ENCODE data around the gene ANKRD23.
"Not testable (repeated sequence)": the region's sequence is repeated elsewhere in the genome, so short reads cannot be mapped to it uniquely, and the experiment has no call there.

Gene ANKRD23

DNA sequence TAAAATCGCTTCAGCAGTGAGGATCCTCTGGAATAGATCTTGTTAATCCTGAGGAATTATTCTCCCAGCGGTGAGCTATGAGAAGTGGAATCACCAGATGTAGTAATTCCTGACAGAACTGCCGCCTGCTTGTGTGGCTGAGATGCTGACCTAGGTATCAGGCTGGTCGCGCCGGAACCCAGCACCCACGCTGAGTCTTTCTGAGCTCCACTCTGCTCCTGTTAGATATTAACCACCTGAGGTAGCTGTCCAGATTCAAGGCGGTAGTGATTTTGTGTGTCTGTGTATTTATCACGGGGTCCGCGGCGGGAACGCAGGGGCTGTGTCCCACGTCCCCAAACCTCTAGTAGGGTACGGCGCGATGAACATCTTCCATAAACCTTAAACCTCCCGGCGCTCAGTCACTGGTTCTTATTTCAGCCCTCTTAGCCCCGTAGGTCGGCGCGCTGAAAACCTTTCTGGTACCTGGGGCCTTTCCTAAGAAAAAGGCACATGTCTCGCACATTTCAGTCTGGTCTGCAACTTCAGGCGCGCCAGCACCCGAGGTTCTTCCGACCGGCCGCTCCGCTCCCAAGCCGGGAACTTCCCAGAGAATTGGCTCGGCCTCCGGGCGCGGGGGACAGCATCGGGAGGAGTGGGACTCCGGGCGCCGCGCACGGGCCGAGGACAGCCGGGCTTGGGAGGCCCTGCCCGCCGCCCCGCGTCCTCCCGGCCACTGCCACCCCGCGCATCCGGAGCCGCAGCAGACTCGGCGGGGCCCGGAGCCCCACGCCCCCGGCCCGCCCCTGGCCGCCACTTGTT, 28.3 kb downstream of the ANKRD23 start:
- DNase-seq (ENCODE audit: low spot score) = peak; percentile 45

DNA sequence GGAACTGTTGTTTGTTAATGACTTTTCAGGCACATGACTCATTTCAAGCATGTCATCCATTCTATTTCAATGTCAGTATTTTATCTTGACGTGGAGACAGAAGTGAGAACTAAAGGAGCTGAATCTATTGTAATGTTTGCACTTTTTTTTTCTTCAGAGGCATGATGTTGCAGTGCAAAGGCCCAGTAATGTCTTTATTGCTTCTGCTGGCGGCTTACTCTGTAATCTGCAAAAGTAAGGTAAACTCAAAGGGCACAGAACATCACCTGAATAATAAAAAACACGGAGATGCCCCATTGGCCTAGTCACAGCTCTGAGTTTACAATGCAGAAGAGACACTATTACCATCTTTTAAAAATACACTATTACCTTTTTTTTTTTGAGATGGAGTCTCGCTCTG, 30.2 kb downstream of the ANKRD23 start:
- DNase-seq (ENCODE audit: low spot score) = no peak

- DNase-seq (ENCODE audit: low spot score) = peak; percentile 59
These were observed 31.9 kb downstream of the ANKRD23 start for GRCh38 chr2:96811917-96812316.

DNA sequence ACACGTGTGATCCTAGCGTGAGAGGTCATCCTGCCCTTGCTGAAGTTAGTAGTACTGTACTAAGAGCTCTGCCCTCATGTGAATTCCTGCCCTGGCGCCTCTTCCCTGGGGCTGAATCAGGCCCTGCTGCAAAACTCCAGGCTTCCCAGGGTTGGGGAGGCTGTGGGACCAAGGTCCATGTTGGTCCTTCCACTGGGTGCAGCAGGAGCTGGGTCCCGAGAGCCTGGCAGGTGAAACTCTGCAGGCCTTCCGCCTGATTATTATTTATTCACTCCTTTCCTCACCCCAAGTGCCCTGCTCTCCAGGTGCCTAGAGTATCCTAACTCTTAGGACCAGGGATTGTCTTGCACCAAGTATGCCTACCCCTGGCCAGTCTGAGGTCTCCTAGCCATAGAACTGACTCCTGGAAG, 33.0 kb downstream of the ANKRD23 start:
- DNase-seq (ENCODE audit: low spot score) = no peak

GRCh38 chr2:96809951-96810782, 33.7 kb downstream of the ANKRD23 start:
- no peak for DNase-seq (ENCODE audit: low spot score)

- no peak for DNase-seq (ENCODE audit: low spot score)
These were observed 34.5 kb downstream of the ANKRD23 start for GRCh38 chr2:96809216-96809882.

GRCh38 chr2:96808176-96808837, 35.5 kb downstream of the ANKRD23 start:
- no peak for DNase-seq (ENCODE audit: low spot score)

- DNase-seq (ENCODE audit: low spot score) = no peak
These were observed 36.7 kb downstream of the ANKRD23 start for GRCh38 chr2:96807127-96807471.

DNA sequence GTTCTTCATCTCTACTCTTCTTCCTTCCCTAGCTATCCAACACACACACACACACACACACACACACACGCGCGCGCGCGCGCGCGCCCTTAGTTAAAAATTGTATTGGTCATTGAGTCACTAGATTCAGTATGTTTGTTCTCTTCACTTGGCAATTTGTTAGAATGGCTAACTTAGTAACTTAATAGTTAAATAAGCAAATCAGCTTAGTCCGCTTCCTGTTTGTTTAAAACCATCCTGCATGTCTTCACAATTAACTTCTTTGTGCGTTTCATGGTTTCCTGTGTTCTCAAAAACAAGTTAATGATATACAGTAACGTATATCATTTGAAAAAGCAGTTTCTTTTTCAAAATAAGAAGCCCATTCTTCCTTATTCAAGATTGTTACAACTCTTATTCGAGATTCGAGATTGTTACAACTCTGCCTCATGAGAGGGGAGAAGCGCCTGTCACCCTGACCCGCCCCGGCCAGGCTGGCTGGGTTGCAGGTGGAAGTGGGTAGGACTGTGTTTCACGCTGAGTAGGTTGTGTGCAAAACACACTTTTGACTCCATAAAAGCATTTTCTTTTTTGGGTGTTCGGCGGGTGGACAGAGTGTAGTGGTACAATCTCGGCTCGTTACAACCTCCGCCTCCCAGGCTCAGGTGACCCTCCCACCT, 37.2 kb downstream of the ANKRD23 start:
- no peak for DNase-seq (ENCODE audit: low spot score)

DNA sequence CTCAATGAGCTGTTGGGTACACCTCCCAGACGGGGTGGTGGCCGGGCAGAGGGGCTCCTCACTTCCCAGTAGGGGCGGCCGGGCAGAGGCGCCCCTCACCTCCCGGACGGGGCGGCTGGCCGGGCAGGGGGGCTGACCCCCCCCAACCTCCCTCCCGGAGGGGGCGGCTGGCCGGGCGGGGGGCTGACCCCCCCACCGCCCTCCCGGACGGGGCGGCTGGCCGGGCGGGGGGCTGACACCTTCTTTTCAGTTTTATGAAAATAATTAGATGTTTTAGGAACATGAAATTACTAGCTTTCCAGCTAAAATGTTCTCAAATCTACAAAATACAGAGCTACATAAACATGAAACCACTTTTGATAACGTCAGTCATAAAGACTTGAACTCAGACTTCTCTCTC, 37.9 kb downstream of the ANKRD23 start:
- not testable (repeated sequence) for DNase-seq (ENCODE audit: low spot score)

DNA sequence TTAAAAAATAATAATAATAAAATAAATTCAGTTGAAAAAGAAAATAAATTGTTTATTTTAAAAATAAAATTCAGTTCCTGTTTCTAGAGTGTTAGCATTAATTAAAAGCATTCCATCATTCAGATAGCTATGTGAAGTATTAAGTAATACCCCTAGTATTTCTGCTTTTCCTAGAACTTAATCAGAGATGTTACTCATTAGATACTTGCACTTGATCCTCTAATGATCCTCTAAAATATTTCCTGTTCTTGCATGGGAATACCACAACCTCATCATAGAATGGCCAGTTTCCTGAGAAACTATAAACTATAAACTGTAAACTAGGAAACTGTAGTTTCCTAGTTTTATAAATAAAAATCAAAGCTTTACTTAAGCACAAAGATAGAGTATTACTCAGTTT, 38.8 kb downstream of the ANKRD23 start:
- DNase-seq (ENCODE audit: low spot score) = no peak

- no peak for DNase-seq (ENCODE audit: low spot score)
These were observed 41.1 kb downstream of the ANKRD23 start for GRCh38 chr2:96802721-96803120.

DNA sequence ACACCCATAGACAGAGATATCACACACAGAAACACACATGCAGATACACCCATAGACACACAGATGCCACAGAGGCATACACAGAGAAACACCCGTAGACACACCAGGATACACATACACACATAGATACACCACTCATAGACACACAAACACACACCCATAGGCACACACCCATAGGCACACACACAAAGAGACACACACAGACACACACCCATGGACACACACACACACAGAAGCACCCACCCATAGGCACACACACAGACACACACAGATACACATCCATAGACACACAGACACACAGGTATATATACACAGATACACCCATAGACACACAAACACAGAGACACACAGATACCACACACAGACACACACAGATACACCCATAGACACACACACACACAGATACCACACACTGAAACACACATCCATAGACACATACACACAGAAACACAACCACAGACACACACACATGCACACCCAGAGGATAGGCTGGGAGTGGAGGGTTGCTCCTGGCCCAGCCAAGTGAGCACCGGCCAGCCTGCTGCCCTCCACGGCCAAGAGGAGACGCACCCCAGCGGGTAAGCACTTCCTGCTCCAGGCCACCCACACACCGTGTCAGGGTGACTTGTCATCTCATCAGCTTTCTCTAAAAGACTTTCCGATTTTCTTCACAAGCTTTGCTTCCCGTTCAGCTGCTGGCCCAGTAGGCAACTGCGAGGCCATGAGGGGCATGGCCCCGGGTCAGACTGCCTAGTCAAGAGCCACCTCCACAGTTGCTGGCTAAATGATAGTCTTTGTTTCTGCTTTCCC, 41.8 kb downstream of the ANKRD23 start:
- no peak for DNase-seq (ENCODE audit: low spot score)

DNA sequence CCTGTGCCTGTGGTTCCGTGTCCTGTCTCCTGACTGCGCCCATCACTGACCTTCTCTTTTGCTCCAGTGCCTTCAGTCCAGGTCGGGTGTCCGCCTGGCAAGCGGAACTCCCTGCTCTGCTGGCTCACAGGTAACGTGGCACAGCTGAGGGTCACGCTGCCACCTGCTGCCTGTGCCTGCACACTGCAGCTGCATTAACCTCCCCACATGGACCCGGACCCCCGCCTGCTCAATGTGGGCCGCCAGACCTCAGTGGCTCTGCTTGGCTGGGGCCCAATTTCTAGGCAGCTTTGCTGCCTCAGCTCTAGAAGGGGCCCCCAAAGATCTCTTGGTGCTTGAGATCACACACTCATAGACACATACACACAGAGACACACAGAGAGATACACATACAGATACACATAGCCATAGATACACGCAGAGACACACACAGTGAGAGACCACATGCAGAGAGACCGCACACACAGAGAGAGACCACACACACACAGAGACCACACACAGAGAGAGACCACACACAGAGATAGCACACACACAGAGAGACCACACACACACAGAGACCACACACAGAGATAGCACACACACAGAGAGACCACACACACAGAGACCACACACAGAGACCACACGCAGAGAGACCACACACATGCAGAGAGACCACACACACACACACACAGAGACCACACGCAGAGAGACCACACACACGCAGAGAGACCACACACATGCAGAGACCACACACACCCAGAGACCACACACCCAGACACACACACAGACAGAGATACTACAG, 42.6 kb downstream of the ANKRD23 start:
- peak; percentile 84 for DNase-seq (ENCODE audit: low spot score)

DNA sequence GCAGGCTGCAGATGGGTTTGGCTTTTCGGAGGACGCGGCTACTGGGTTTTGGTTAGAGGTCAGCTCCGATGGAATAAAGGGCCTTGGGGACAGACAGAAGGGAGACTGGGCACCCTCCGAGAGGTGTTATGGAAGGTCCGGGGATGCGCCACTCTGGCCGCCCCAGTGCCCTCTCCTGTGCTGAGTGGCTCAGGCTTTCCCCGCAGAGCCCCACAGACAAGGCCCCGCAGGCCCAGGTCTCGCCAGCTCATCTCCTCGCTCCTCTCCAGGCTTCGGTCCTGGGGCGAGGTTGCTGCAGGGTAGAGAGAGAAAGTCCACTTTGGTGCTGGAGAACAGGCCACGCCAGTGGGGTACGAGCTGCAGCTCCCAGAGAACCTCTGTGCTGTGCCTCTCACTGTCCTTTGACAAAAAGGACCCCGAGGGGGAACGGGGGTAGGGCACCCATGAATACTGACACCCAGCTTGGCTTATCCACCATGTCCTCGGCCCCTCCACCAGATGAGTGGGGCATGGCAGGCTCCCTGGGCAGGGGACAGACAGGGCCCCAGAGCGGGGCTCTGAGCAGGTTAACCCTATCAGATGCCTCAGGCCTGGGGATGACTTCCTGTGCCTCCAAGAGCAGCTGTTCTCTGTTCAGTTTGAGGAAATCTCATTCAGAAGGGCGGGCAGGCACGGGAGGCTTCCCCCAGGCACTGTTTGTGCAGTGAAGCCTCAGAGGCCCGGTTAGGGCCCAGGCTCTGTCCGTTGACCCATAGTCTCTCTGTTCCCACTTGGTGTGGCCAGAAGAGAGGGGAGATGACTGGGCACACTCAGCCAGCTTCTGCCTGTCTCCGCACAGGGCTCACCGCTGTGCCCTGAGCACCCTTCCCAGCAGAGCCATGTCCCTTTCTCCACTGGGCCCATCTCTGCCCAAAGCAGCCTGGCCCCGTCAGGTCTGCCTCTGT, 43.5 kb downstream of the ANKRD23 start:
- no peak for DNase-seq (ENCODE audit: low spot score)

DNA sequence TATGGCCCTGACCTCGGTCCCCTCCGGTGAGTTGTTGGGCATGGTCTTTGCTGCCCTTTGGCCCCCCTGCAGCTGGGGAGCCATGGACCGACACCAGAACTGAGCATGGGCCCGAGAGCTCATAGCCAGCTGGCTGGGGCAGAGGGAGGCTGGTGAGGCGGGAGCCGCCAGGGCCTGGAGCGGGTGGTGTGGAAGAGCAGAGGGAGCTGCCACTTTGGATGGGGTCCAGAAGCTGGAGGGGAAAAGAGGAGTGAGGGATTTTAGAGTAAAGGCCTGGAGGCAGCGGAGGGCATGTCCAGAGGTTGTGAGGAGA, 44.2 kb downstream of the ANKRD23 start:
- DNase-seq (ENCODE audit: low spot score) = no peak

DNA sequence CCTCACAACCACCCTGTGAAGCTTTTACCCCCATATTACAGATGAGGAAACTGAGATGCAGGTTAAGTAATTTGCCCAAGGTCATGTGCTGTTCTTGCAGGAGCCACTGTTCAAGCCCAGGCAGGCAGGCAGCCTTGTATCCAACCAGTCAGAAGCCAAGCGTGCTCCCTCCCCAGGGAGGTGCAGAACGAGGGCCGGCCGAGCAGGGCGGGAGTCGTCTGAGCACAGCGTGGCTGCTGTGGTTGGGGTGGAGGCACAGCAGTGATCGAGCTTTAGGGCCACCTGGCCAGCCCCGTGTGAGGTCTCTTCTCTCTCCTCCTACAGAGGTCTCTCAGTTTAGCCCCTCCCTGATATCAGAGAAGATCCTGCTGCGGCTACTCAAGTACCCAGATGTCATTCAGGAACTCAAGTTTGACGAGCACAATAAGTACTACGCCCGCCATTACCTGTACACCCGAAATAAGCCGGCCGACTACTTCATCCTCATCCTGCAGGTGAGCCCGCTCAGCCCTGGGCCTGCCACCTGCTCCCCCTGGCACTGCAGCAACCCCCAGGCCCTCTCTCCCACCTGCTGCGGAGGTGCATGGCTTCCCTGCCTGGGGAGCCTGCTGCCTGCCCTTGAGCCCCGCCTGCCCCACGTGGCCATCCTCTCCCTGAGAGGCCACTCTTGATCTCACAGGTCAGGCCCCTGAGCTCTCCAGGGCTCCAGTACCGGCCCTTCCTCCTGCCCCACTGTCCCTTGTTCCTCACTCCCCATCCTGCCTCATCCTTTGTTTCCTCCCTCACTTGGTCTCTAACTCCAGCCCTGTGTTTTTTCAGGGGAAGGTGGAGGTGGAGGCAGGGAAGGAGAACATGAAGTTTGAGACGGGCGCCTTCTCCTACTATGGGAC, 44.8 kb downstream of the ANKRD23 start:
- no peak for DNase-seq (ENCODE audit: low spot score)

- DNase-seq (ENCODE audit: low spot score) = no peak
These were observed 46.7 kb downstream of the ANKRD23 start for GRCh38 chr2:96797066-96797625.

Data from AG20443 (cell line).